ENCODE measurements around the gene NDUFS6.
"Not testable (repeated sequence)": the region's sequence is repeated elsewhere in the genome, so short reads cannot be mapped to it uniquely, and the experiment has no call there.

NDUFS6 gene

DNA sequence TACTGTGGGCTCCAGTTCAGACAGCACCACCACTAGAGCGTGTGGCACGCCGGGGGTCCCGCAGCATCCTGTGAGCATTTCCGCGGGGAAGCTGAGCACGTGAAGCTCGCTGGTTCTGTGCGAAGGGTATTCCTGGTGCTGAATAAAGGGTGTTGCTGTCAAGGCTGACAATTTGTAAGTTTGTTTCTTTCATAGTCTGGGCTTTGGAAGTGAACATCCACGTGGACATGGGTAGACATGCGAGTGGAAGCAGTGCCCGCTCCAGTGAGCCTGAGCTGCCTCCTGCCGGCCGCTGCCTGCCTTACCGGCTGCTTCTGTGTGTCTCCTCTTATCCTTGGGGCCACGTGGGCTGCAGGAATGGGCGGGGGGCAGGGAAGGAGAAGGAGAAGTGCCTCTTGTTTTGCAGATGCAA, 14.7 kb downstream of the NDUFS6 start:
- no peak for DNase-seq (ENCODE audit: low read depth in 2 of 2)

DNA sequence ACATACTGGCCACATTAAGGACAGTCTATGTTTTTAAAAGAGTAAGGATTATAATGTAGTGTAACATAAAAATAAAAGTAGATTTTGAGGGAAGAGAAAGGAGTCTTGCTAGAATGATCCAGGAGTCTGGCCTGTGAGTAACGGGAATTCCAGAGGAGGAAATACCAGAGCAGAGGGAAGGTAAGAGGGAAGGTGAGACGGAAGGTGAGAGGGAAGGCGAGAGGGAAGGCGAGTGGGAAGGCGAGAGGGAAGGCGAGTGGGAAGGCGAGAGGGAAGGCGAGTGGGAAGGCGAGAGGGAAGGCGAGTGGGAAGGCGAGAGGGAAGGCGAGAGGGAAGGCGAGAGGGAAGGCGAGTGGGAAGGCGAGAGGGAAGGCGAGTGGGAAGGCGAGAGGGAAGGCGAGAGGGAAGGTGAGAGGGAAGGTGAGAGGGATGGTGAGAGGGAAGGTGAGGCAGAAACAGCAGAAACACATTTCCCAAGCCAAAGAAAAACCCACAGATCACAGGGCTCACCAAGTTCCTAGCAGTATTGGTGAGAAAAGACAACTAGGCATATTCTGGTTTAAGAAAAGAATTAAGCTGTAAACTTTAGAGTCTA, 15.4 kb downstream of the NDUFS6 start:
- not testable (repeated sequence) for DNase-seq (ENCODE audit: low read depth in 2 of 2)

DNA sequence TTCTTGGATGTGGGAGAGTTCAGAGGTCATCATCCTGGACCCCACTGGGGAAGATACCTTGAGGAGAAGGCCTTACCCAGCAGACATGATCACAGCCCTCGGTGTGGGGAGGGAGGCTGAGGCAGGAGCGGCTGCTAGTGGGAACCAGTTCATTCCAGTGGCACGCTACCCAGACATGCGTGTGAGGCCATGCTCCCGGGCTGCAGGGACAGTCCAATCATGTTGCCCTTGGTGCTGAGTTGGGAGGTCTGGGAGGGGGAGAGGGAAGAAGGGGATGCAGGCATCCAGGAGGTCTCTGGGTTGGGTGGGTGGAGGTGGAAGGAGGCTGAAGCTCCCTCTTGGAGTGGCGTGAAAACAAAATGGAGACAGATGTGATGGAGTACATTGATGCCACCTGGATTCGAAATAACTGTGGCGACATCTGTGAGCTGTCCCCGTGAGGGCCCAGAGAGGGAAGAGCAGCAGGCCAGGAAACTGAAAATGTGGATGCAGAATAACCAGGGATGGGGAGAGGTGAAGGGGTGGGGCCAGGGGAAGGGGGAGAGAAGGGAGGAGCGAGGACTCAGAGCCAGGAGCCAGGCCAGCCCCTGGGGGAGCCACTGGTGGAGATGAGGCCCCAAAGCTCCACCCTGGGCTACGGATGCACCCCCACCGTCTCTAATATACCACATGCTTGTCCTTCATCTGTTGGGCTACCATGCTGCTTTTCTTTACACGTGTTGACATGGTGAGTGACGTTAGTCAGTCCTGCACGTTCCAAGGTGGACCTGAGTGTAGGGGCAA, 16.2 kb downstream of the NDUFS6 start:
- DNase-seq (ENCODE audit: low read depth in 2 of 2) = no peak

DNA sequence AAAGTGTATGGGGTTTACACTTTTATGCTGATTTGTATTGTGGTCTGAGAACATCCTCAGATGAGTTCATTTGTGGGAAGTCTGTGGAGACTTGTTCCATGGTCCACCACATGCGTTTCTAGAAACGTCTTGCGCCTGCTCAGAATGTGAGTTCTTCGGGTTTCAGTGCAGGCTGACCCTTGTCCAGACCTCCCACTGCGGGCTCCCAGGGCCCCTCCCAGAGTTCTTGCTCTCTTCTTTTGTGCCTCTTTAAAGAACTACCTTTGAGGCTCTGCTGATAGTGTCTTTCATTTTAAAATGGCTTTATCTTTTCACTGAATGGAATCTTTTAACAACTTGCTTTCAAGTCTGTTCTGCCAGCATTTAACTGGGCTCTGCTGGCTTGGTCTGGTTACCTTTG, 17.6 kb downstream of the NDUFS6 start:
- DNase-seq (ENCODE audit: low read depth in 2 of 2) = no peak

DNA sequence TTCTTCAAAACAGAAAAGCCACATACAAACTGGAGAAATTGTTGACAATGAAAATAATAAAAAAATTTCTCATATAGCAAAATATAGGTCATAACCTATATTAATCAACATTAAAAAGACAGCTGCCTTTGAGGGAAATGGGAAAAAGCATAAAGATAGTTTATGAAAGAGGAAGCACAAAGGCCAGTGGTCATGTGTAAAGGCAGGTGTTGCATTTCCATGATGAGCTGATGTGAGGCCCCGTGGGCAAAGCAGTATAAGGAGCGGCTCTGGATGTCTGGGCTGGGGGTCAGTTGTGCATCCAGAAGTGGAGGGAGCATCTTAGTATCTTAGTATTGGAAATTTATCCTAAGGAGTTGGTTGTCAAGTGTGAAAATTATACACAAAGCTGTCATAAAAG, 18.3 kb downstream of the NDUFS6 start:
- DNase-seq (ENCODE audit: low read depth in 2 of 2) = no peak

DNA sequence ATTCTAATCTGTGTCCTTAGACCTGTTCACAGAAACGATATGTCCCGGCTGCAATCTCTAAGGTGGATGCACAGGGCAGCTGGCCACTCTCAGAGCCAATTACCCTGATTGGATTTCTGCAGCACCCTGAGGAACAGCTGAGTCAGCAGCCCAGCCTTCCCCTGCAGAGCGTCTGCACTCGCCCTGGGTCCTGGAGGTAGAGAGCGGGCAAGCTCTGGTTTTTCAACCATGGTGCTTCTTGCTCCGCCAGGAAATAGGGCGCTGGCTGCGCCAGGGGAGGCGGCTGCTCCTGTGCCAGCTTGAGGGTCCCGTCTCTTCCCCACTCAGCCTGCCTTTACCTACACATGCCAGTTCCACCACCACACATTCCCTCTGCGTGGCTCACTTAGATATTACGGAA, 19.2 kb downstream of the NDUFS6 start:
- DNase-seq (ENCODE audit: low read depth in 2 of 2) = no peak

DNA sequence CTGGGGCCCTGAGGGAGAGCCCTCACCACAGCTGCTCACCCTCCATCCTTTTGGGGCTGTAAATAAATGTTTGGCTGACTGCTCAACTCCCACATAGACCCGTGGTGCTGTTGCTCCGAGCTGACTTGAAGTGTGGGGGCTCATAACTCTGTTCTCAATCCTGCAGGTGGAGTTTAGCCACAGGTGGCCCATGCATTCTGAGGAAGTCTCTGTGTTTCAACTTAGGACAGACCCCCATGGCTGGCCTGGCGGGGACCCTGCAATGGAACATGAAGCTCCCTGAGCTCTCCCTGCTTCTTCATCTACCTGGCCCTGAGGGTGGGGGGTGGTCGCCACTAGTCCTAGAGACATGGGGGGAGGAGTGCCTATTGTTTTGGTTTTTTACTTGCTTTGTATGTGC, 19.7 kb downstream of the NDUFS6 start:
- DNase-seq (ENCODE audit: low read depth in 2 of 2) = no peak

DNA sequence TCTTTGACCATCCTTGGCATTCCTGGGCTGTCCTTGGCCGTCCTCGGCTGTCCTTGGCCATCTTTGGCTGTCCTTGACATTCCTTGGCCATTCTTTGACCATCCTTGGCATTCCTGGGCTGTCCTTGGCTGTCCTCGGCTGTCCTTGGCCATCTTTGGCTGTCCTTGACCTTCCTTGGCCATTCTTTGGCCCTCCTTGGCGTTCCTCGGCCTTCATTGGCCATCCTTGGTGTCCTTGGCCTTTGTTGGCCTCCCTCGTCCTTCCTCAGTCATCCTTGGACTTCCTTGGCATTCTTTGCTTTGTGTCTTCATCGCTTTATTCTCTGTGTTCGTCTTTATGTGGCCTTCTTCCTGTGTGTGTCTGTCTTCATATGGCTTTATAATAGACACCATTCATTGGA, 20.7 kb downstream of the NDUFS6 start:
- no peak for DNase-seq (ENCODE audit: low read depth in 2 of 2)

DNA sequence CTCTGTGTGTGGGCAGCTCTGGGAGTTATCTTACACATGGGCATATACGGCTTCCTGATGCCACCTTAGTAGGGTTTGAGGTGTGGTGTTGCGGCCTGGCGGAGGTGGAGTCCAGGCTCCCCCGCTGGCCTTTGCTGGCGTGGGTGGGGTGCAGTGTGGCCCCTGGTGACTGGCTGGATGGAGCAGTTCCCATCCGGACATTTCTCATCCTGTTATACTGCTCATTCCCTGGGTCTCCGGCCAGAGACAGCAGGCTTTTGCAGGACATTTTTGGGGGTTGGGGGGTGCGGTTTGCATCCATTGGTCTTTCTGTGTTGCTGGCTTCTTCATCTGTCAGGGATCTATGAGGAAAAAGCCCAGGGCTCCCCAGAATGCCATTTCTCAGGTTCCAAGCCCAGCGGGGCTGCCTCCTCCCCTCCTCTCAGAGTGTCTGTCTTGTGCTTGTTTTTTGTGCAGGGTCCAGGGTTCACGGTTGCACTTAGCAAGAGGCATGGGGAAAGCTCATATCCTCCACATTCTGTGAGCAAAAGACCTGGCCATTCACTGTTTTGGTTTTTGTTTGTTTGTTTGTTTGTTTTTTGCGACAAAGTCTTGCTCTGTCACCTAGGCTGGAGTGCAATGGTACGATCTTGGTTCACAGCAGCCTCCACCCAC, 22.3 kb downstream of the NDUFS6 start:
- DNase-seq (ENCODE audit: low read depth in 2 of 2) = no peak

DNA sequence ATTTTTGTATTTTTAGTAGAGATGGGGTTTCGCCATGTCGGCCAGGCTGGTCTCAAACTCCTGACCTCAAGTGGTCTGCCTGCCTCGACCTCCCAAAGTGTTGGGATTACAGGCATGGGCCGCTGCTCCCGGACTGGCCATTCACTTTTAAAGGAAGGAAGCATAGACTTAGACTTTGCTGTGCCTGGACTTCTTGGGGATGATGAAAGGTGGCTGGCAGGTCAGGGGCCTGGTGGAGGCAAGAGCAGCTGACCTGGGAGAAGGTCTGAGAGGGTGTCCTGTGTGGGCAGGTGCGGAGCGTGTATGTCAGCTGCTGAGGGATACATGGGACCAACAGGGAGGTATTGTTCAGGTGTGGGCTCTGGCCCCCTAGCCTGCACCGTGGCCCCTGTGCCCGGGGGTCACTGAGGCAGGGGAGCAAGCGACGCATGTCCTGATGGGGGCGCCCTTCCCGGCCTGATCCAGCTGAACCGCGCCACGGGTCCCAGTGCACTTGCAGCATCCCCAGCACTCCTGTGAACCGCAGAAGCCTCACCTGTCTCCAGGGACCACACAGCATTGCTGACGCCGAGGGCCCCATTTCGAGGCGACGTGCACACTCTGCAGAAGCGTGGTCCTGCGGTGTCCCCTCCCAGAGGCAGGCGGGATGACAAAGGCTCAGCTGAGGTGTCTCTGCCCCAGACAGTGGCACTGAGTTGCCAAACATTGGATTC, 23.1 kb downstream of the NDUFS6 start:
- no peak for DNase-seq (ENCODE audit: low read depth in 2 of 2)

DNA sequence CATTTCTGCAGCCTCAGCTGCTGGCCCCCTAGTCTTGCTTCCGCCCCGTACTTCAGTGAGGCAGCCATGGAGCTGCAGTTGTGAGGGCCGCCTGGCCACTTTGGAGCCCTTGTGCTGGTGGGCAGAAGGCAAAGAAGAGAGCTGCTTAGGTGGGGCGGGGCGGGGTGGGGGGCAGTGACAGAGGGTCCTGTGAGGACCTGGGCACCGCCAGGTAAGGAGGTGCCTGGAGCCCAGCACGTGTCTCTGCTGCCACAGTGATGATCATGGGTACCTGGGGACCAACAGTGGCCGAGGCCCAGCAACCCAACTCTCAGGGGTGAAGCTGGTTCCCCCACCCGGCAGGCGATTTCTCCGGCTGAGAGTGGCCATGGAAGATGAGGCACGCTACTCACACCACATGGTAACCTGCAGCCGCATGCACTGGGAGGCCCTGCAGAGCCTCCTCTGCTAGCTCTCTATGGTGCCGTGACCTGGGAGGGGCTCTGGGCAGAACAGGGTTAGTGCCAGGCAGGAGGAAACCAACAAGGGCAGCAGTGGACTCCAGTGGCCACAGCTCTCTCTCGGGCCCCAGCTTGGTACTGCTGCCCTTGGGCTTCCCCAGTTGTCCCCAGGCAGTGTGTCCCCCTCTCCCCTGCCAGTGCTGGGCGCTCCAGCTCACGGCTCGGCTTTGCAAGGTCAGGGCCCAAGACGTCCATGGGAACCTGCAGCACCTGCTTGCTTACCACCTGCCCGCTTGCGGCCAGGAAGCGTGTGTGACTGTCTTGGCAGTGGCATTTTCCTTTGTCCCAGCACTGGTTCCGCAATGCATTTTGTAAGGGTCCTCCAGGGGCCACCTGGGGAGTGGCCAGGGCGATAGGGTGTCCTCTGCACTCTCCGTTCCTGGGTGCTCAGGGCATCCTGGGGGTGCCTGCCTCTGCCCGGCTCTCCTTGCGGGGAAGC, 24.0 kb downstream of the NDUFS6 start:
- no peak for DNase-seq (ENCODE audit: low read depth in 2 of 2)

DNA sequence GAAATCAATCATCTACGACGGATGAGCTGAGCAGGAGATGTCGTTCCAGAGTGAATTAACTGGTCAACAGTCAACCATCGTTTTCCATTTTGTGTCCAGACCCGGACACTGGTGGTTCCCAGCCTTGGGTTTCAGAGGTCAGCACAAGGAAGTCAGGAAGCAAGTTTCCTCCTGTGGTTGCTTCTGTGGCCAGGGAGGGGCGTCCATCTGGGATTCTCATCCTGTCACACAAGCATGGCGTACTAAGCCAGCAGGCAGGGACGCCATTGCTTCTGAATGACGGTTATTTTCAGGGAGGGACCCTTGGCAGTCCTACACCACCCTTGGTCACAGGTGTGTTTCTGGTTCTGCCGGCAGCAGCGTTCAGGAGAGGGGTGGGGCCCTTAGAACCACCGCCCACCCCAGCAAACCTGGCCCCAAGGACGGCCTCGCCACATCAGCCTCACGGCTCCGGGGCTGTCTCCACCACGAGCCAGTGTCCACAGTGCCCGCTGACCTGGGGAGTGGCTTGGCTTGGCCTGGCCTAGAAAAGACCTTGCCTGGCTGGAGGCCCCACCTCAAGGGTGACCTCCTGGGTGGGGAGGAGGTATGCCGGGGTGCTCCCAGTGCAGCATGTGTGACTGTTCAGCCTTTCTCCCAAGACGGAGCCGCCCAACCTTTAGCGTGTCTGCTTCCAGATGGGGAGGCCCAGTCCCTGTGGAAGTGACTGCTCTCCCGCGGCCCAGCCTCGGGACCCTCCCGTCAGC, 25.2 kb downstream of the NDUFS6 start:
- DNase-seq (ENCODE audit: low read depth in 2 of 2) = no peak

DNA sequence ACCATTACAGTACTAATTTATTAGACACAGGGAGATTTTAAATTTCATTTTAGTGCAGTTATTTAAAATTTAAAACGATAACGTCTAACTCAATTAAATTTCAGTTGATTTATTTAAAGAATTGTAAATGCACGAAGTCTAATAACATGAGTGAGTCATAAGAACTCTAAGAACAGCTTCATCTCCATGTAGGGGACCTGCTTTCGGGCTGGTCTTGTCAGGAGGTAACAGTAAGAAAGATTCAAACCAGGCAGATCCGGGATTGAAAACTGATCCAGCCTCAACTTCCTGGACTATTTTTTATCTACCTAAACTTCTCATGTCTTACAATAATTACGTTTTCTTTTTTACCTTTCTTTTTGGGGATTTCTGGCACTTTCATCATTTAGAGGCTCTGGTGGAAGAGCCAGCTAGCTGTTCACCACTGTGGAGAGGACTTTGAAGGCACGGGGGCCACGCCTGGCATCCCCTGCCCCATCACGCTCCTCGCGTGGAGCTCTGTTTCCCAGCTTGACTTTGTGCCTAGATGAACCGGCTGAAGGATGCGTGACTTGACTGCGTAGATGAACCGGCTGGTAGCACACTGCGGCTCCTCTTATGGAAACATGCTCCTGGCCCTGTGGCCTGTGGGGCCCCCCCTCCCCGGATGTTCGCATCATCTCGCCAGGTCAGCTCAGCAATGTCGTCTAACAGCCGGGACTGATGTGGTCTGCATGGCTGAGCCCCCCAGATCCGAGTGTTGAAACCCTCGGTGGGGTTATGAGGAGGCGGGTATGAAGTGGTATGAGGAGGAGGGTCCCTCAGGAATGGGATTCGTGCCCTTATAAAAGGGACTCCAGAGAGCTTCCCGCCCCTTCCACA, 26.0 kb downstream of the NDUFS6 start:
- no peak for DNase-seq (ENCODE audit: low read depth in 2 of 2)

DNA sequence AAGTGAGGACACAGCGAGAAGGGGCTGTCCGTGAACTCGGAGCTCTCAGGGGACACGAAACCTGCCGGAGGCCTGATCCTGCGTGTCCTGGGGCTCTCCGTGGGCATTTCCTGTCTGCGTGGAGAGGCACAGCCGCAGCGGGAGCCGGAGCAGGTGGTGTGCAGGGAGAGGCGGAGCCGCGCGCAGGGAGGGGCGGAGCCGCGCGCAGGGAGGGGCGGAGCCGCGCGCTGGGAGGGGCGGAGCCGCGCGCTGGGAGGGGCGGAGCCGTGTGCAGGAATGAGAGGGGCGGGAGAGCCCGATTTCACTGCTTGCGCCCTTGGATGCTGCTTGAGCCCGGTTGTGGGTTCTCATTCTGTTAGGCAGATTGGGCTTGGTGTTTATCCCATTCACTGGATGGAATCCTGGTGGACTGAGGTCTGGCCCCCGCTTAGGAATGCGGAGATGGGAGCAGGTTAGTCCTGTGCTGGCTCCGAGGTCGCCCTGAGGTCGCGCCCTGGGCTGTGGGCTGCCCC, 26.7 kb downstream of the NDUFS6 start:
- DNase-seq (ENCODE audit: low read depth in 2 of 2) = no peak

DNA sequence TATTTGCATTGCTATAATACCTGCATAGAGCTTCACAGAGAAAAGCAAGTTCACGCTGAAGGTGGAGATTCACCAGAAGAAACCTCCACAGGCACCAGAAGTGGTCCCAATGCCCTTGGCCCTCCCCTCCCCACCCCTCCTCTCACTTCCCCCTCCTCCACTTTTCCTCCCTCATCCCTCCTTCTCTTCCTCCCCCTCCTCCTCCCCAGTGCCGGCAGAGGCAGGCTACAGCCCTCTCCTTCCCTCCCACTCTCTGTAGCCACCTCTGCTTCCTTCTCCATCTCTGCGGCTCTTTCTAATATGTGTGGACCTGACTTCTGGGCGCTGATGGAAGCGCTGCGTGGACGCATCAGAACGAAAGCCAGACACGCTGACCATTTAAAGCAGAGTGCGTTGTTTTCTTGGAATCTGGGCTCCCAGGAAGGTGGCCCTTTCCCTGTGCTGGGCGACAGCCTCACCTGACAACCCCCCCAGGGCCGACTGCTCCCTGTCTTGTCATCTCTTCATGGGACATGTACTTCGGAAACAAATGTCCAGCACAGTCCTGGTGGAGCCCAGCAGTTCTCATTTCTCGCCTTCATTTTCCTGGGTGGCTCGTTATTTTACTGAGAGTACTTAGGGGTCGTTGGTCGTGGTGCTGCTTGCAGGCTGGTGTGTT, 29.5 kb downstream of the NDUFS6 start:
- DNase-seq (ENCODE audit: low read depth in 2 of 2) = no peak

DNA sequence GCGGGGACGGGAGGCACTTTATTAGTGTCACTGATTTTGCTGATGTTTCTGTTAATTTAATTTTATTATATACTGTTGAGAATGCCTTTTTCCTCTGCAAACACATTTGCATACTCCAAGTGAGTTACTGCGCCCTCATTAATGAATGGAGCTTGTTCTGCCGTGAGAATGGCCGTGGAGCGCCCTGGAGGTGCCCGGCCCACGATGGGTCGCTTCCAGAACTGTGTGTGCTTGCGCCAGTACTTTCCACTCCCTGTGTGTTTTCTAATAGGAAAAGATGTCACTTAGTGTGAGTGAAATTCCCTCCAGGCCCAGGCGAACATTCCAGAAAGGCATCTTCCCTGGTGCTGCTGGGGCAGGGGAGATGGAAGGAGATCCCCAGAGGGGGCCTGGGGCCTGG, 30.1 kb downstream of the NDUFS6 start:
- no peak for DNase-seq (ENCODE audit: low read depth in 2 of 2)

DNA sequence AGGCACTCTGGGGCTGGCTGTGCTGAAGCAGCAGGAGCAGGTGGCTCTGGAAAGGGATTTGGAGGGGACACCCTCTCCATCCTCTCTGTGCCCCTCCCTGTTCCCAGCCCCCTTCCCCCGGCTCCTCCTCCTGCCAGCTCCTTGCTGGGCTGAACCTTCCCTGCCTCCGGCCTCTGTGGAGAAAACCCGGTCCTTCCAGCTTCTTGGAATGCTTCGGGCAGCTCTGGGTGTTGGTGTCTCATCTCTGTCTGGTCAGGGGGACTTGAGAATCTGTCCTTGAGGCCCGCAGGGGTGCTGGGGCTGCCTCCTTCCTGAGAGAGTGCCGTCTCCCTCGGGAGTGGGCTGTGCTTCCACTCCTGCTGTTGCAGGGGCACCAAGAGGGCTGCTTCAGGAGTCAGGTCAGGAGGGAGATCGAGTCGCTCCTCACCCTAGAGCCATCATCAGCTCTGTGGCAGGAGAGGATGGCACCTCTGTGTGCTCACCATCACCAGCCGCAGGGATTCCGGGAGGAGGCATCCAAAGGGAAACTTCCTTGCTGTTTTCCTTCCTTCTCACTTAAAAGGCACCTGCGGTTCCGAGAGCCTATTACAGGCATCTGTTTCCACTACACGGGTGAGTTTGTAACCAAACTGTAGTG, 30.6 kb downstream of the NDUFS6 start:
- no peak for DNase-seq (ENCODE audit: low read depth in 2 of 2)

DNA sequence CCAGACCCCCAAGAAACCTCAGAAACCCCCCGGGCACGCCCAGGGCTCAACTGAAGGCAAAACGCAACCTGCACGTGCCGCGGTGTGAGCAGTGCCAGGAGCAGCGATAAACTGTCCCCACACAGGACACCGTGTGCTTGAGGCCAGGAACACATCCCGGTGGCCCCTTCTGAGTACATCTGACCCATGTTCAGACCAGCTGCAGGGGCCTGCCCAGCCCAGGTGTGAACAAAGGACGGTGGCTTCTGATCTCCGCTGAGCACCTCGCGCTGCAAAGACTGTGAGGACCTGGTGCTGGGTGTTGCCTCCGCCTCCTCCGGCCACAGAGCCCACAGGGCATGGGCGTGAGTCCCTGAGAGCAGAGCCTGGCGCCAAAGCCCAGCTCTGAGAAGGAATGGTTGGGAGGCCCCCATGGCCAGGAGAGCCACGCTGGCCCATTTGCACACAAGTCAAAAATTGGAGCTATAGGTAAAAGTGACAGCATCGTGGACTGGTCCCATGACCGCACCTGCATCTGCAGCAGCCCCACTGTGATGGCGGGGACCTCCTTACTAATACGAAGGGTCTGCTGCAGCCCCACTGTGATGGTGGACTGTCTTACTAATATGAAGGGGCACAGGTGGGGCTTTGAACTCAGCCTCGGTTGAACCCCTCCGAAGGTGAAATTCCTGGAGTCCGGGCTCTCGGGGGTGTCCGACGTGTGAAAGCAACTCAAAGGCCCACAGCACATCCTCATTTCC, 31.5 kb downstream of the NDUFS6 start:
- DNase-seq (ENCODE audit: low read depth in 2 of 2) = no peak
